Vagina (tissue), 2 donors: ENCODE results near the gene VWA3A. TPM values are rescaled to one million over a fixed set of nuclear protein-coding genes. Genes with fewer than 3 reads are reported as not detected.
"Not testable (repeated sequence)": the region's sequence is repeated elsewhere in the genome, so short reads cannot be mapped to it uniquely, and the experiment has no call there.

Experiments used
- DNase-seq, 2 donors: peaks; one replicate each; pipeline ENCODE4 v3.0.0-alpha.2; 2017; ENCODE audit errors: extremely low spot score in 2 of 2
- H3K27ac ChIP-seq: fragments of 200-600 bp; sonication (generic); one replicate; pipeline ENCODE4 v1.5.1; 2019
- H3K27me3 ChIP-seq: fragments of 200-600 bp; sonication (generic); one replicate; pipeline ENCODE4 v1.5.1; 2019
- H3K36me3 ChIP-seq, 2 donors: fragments of 200-600 bp; sonication (generic); one replicate each; pipeline ENCODE4 v1.5.1; 2017 to 2019
- H3K4me1 ChIP-seq: fragments of 200-600 bp; sonication (generic); one replicate; pipeline ENCODE4 v1.5.1; 2019
- H3K4me3 ChIP-seq, 2 donors: fragments of 200-600 bp; sonication (generic); 1 replicate in 1 of 2; 2 replicates in 1 of 2; pipeline ENCODE4 v1.5.1; 2016 to 2019
- H3K9me3 ChIP-seq: fragments of 200-600 bp; sonication (generic); one replicate; pipeline ENCODE4 v1.5.1; 2019
- POLR2A ChIP-seq, 2 donors: fragments of 450-650 bp; IDR thresholded peaks; one replicate each; pipeline ENCODE4 v1.6.1; 2017; ENCODE audit warnings: antibody characterized with exemption in 2 of 2, mild to moderate bottlenecking in 2 of 2, moderate library complexity in 2 of 2
- POLR2AphosphoS5 ChIP-seq, 2 donors: sonication (generic); formaldehyde crosslinking; IDR thresholded peaks; one replicate each; pipeline ENCODE4 v1.9.0; 2017; ENCODE audit warnings: antibody characterized with exemption in 2 of 2, mild to moderate bottlenecking in 2 of 2, low read depth in 1 of 2; ENCODE audit not compliant: insufficient read depth in 1 of 2
- intact Hi-C: fragments of 100-400 bp; cut with DNase I; formaldehyde crosslinking; loops from one replicate; pipeline ENCODE4 v1.15.1; 2023
- total RNA-seq: library from RNA; depleted of rRNA; stranded (reverse); fragments of >200 nt; gene quantifications from one replicate; pipeline ENCODE4 v1.2.3, GENCODE V29; 2016
- TF ChIP-seq, protein P1 (sequence below), 3 experiments: fragments of 450-650 bp in 2 of 3; fragments of 200-600 bp in 1 of 3; sonication (generic) in 1 of 3; IDR thresholded peaks; one replicate each; pipeline ENCODE4 v1.5.1; 2017 to 2019; ENCODE audit warnings: antibody characterized with exemption in 3 of 3, mild to moderate bottlenecking in 2 of 3, moderate library complexity in 2 of 3

VWA3A gene
- total RNA-seq, 1 donor from 2014 or later: not detected

DNA sequence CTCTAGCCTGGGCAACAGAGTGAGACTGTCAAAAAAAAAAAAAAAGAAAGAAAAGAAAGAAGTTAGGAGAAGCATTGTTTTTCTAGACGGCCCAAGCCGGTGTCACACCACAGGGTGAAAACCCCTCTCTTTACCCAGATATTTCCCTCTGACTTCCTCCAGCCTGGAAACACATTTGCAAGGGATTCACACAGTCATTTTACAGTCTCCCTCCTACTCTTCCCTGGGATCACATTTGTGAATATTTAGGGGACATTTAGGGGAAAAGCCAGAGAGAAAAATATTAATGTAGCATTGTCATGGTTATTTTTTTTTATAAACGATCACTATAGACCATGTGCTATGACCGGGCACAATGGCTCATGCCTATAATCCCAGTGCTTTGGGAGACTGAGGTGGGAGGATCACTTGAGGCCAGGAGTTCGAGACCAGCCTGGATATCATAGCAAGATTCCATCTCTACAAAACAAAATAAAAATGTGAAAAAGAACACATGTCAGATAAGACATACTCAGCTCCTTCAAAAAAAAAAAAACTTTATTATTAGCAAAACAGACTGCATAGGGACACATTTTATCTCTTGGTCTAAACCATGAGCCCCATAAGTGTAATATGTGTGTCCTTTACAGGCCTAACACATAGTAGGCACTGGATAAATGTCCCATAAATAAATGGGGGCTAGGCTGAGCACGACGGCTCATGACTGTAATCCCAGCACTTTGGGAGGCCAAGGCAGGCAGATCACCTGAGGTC lies 59.1 kb downstream of the VWA3A start:
- Histone ChIP-seq H3K4me3 (no peak overlapping the region), H3K27ac (no peak overlapping the region), H3K36me3 (no peaks in the 10 kb centered on the region), H3K4me1 (no peaks in the 10 kb centered on the region), H3K27me3 (no peaks in the 10 kb centered on the region), H3K9me3 (no peaks in the 10 kb centered on the region)
- intact Hi-C loops: no loop called here
- DNase-seq: no peak
- TF ChIP-seq, protein P1, sequence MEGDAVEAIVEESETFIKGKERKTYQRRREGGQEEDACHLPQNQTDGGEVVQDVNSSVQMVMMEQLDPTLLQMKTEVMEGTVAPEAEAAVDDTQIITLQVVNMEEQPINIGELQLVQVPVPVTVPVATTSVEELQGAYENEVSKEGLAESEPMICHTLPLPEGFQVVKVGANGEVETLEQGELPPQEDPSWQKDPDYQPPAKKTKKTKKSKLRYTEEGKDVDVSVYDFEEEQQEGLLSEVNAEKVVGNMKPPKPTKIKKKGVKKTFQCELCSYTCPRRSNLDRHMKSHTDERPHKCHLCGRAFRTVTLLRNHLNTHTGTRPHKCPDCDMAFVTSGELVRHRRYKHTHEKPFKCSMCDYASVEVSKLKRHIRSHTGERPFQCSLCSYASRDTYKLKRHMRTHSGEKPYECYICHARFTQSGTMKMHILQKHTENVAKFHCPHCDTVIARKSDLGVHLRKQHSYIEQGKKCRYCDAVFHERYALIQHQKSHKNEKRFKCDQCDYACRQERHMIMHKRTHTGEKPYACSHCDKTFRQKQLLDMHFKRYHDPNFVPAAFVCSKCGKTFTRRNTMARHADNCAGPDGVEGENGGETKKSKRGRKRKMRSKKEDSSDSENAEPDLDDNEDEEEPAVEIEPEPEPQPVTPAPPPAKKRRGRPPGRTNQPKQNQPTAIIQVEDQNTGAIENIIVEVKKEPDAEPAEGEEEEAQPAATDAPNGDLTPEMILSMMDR (IDR thresholded peaks at IDR 0.05): no peak
- no peak for TF ChIP-seq POLR2AphosphoS5 (IDR thresholded peaks at IDR 0.05; ENCODE audit: insufficient read depth in 1 of 2, low read depth in 1 of 2)
- TF ChIP-seq POLR2A (IDR thresholded peaks at IDR 0.05): no peak

DNA sequence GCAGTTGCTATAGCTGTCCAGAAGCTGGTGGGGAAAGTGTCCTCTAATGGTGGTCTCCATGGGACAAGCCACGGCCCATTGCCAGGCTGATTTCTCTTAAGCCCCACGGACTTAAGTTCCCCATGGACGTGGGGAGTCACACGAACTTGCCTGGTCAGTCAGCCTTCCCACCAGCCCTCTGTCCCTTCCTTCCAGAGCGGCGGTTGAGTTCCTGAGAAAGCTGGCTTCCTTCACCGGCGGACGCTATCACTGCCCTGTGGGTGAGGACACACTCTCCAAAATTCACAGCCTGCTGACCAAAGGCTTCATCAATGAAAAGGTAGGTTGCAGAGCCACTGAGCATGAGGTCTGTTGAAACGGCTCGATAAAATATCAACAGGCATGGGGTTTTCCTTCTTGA lies 60.0 kb downstream of the VWA3A start:
- Histone ChIP-seq H3K27ac (no peak overlapping the region), H3K27me3 (no peaks in the 10 kb centered on the region), H3K4me1 (no peaks in the 10 kb centered on the region), H3K4me3 (no peak overlapping the region), H3K9me3 (no peaks in the 10 kb centered on the region), H3K36me3 (no peaks in the 10 kb centered on the region)
- TF ChIP-seq POLR2AphosphoS5 (IDR thresholded peaks at IDR 0.05; ENCODE audit: insufficient read depth in 1 of 2, low read depth in 1 of 2) (no peak), POLR2A (IDR thresholded peaks at IDR 0.05) (no peak)
- TF ChIP-seq, protein P1 (IDR thresholded peaks at IDR 0.05): no peak
- no peak for DNase-seq
- intact Hi-C loops: no loop called here

DNA sequence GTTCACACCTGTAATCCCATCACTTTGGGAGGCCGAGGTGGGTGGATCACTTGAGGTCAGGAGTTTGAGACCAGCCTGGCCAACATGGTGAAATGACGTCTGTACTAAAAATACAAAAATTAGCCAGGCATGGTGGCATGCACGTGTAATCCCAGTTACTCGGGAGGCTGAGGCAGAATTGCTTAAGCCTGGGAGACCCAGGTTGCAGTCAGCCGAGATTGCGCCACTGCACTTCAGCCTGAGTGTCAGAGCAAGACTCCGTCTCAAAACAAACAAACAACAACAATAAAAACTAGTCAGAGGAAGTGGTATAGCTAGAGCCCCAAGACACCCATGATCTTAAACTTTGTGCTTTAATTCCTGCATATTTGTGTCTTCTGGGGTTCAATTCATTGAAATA lies 60.7 kb downstream of the VWA3A start:
- H3K9me3 ChIP-seq, intact Hi-C loops, DNase-seq, H3K4me3 ChIP-seq, H3K36me3 ChIP-seq, H3K27ac ChIP-seq, H3K27me3 ChIP-seq, H3K4me1 ChIP-seq: not testable (repeated sequence)

DNA sequence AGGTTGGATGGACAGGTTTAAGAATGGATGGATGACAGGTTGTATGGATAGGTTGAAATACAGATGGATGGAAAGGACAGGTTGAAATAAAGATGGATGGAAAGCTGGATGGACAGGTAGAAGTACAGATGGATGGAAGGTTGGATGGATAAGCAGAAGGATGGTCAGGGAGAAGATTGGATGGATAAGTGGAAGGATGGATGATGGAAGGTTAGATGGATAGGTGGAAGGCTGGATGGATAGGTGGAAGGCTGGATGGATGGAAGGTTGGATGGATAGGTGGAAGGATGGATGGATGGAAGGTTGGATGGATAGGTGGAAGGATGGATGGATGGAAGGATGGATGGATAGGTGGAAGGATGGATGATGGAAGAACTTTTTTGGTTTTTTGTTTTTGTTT lies 69.1 kb downstream of the VWA3A start:
- Histone ChIP-seq H3K36me3 (no peaks in the 10 kb centered on the region), H3K27me3 (no peaks in the 10 kb centered on the region), H3K27ac (no peak overlapping the region), H3K9me3 (no peaks in the 10 kb centered on the region), H3K4me3 (no peak overlapping the region), H3K4me1 (peaks cover 9% of the 10 kb centered on the region)
- TF ChIP-seq, protein P1 (IDR thresholded peaks at IDR 0.05): no peak
- TF ChIP-seq POLR2AphosphoS5 (IDR thresholded peaks at IDR 0.05; ENCODE audit: insufficient read depth in 1 of 2, low read depth in 1 of 2) (no peak), POLR2A (IDR thresholded peaks at IDR 0.05) (no peak)
- DNase-seq: no peak
- intact Hi-C loops: no loop called here

DNA sequence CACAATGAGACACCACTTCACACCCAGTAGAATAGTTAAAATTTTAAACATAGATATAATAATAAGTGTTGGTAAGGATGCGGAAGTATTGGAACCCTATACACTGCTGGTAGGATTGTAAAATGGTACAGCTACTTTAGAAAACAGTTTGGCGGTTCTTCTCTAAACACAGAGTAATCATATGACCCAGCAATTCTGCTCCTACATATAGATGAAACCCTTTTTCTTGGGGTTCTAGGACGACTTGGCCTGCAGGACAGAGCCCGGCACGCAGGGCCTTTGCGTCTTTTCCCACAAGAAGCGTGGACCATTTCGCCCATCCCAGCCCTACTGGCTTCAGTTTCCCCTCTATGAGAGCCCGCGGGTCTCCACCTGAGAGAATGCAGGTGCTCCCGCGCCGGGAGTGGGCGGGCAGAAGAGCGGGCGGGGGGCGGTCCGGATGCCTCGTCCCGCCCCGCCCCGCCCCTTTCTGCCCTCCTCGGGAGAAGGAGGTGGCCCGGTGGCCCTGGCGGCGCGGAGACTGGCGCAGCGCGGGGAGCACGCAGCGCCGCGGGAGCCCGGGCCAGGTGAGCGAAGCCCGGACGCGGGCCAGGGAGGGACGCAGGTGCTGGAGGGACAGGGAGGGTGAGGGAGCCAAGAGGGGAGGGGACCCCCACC lies 69.8 kb downstream of the VWA3A start, which contains the start of gene SDR42E2:
Gene SDR42E2 (plus strand): TSS at position 508 of the 657 bp plus-strand sequence. CDS start 3,077 bp downstream, outside the sequence.
- Histone ChIP-seq H3K9me3 (no peaks in the 10 kb centered on the region), H3K36me3 (no peaks in the 10 kb centered on the region), H3K4me1 (peaks cover 9% of the 10 kb centered on the region), H3K27ac (no peak within 1 kb of the TSS), H3K4me3 (no peak within 1 kb of the TSS), H3K27me3 (no peaks in the 10 kb centered on the region)
- no peak for DNase-seq
- no peak for TF ChIP-seq POLR2A (IDR thresholded peaks at IDR 0.05)
- TF ChIP-seq, protein P1 (IDR thresholded peaks at IDR 0.05): no peak
- no peak for TF ChIP-seq POLR2AphosphoS5 (IDR thresholded peaks at IDR 0.05; ENCODE audit: insufficient read depth in 1 of 2, low read depth in 1 of 2)
- intact Hi-C loops: no loop called here
